Body of pancreas (tissue), 4 donors: ENCODE measurements around the gene MGP.

Experiments
- POLR2A ChIP-seq, 3 donors: fragments of 450-650 bp; IDR thresholded peaks; one replicate each; pipeline ENCODE4 v1.6.1; 2016; ENCODE audit warnings: antibody characterized with exemption in 3 of 3, mild to moderate bottlenecking in 2 of 3
- TF ChIP-seq, protein P1 (sequence below), 7 experiments: fragments of 450-650 bp in 4 of 7; fragments of 200-600 bp in 3 of 7; sonication (generic) in 3 of 7; IDR thresholded peaks; one replicate each; pipeline ENCODE4 v1.5.1; 2016 to 2019; ENCODE audit warnings: antibody characterized with exemption in 7 of 7

- TF ChIP-seq, protein P1, sequence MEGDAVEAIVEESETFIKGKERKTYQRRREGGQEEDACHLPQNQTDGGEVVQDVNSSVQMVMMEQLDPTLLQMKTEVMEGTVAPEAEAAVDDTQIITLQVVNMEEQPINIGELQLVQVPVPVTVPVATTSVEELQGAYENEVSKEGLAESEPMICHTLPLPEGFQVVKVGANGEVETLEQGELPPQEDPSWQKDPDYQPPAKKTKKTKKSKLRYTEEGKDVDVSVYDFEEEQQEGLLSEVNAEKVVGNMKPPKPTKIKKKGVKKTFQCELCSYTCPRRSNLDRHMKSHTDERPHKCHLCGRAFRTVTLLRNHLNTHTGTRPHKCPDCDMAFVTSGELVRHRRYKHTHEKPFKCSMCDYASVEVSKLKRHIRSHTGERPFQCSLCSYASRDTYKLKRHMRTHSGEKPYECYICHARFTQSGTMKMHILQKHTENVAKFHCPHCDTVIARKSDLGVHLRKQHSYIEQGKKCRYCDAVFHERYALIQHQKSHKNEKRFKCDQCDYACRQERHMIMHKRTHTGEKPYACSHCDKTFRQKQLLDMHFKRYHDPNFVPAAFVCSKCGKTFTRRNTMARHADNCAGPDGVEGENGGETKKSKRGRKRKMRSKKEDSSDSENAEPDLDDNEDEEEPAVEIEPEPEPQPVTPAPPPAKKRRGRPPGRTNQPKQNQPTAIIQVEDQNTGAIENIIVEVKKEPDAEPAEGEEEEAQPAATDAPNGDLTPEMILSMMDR (IDR thresholded peaks at IDR 0.05): no peak
- TF ChIP-seq POLR2A (IDR thresholded peaks at IDR 0.05): no peak
Measured at GRCh38 chr12:14849661-14850060, 36.0 kb downstream of the MGP start.
